Measurements from ENCODE around the gene ZNF653.

ZNF653 gene, protein sequence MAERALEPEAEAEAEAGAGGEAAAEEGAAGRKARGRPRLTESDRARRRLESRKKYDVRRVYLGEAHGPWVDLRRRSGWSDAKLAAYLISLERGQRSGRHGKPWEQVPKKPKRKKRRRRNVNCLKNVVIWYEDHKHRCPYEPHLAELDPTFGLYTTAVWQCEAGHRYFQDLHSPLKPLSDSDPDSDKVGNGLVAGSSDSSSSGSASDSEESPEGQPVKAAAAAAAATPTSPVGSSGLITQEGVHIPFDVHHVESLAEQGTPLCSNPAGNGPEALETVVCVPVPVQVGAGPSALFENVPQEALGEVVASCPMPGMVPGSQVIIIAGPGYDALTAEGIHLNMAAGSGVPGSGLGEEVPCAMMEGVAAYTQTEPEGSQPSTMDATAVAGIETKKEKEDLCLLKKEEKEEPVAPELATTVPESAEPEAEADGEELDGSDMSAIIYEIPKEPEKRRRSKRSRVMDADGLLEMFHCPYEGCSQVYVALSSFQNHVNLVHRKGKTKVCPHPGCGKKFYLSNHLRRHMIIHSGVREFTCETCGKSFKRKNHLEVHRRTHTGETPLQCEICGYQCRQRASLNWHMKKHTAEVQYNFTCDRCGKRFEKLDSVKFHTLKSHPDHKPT

DNA sequence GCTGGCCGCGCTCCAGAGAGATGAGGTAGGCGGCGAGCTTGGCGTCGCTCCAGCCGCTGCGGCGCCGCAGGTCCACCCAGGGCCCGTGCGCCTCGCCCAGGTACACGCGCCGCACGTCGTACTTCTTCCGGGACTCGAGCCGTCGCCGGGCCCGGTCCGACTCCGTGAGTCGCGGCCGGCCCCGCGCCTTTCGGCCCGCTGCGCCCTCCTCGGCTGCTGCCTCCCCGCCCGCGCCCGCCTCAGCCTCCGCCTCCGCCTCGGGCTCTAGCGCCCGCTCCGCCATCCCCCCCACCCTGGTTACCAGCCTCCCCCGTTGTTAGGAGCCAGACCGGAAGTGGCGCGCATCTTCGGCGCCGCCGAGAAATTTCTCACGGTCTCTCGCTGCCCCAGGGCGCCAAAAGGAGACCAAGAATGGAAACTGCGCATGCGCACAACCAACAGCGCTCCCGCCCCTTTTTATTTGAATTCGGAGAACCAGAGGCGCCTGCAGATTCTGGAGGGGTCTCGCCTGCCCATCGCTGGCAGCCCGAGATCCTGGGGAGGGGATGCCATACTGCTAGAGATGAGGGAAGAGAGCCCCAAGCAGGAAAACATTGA, at the start of gene ZNF653:
TSS of gene ZNF653 (minus strand) at position 336 of the 597 bp plus-strand sequence. CDS start at position 283, 53 bp downstream.
- in situ Hi-C loops (cut with MboI; ENCODE audit: low sequenced_read_pairs): no loop called here

- in situ Hi-C loops (cut with MboI; ENCODE audit: low sequenced_read_pairs): no loop called here
Measured at GRCh38 chr19:11555246-11555645, 49.6 kb upstream of the ZNF653 start.

DNA sequence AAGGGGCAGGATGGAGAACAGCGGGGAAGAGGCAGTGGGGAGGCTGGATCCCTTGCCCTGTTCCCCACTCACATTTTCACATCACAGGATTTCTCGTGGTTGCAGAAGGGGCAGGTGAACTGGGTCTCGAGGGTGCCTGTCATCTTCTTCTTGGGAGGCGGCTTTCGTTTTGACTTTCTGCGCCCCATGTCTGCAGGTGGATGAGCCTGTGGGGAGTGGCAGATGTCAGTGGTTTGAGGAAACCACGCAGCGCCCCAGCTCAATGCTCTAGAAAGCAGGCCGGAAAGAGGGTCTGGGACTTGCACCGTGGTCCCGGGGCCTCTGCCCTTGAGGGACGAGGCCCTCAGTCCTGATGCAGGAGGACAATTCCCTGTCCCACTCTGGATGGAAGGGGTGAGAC, 48.5 kb upstream of the ZNF653 start:
- in situ Hi-C loops (cut with MboI; ENCODE audit: low sequenced_read_pairs): no loop called here

DNA sequence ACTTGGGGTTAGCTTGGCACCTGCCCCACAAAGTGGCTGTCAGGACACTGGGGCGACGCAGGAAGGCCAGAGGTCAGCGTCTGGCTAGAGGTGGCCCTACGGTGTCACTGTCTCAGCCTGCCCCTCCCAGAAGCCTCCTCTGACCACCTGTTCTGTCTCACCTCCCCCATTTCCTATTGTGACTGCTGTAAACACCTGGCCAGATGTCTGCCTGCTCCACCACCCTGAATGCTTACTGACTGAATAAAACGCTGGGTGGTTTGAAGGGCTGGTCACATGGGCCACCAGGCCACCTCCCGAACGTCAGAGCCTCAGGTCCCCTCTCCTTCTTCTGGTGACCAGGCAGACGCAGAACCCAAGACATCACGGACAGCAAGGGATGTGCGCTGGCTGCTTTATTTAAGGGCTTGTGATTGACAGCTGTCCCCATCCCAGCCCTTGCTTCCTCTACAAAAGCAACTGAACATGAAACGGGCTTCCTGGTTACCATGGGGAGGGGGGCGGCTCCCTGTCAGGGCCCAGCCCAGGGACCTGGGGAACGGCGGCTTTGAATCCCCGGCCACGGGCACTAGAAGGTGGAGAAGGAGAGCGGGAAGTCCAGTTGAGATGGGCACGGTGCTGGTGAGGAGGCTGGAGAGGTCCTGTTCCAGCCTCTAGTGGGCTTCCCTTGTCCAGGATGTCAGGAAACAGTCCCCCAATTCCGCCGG, 47.2 kb upstream of the ZNF653 start:
- in situ Hi-C loops (cut with MboI; ENCODE audit: low sequenced_read_pairs): no loop called here

DNA sequence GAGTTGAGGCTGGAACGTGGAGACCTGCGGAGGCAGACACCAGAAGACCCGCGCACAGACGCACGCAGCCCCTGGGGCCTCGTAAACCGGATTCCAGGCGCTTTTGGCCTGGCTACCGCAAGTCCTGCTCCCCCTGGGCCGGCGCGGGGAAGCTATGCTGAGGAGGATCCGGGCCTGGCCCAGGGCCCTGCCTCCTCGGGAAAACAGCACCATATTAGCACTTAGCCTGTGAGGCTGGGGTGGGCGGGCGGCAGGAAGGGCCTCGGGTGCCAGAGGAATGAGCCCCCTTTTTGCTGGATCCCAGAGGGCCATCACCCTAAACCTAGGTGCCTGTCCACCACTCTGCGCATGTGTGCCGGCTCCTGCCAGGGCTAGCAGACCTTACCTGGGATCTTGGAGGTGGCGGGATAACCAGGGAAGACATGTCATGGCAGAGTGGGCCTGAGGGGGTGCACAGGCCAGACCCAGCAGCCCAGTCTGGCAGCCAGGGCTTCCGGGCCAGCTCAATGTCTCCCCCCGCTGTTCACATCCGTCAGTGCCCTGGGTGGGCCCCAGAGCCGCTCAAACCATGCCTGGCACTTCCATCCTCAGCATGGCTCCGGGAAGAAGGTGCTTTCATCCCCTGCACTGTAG, 46.1 kb upstream of the ZNF653 start:
- in situ Hi-C loops (cut with MboI; ENCODE audit: low sequenced_read_pairs): no loop called here

DNA sequence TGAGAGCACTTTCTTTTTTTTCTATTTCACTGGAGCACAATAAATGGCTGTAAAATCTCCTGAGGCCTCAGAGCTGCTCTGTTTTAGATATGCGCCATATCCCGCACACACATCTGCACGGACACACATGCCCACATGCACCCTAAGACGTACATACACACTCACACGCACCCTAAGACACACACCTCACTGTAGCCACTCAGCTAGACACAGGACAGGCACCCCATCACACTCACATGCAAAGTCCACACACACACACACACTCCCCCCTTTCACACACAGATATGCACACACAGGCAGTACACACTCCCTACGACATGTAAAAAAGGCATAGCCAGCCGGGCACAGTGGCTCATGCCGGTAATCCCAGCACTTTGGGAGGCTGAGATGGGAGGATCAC, 44.6 kb upstream of the ZNF653 start:
- in situ Hi-C loops (cut with MboI; ENCODE audit: low sequenced_read_pairs): no loop called here

DNA sequence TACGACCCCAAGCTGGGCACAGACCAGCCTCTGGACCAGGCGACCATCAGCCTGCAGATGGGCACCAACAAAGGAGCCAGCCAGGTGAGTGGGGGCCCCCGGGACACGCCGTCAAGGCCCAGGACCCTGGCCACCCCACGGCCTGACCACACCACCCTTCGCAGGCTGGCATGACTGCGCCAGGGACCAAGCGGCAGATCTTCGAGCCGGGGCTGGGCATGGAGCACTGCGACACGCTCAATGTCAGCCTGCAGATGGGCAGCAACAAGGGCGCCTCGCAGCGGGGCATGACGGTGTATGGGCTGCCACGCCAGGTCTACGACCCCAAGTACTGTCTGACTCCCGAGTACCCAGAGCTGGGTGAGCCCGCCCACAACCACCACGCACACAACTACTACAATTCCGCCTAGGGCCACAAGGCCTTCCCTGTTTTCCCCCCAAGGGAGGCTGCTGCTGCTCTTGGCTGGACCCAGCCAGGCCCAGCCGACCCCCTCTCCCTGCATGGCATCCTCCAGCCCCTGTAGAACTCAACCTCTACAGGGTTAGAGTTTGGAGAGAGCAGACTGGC, 43.8 kb upstream of the ZNF653 start:
- in situ Hi-C loops (cut with MboI; ENCODE audit: low sequenced_read_pairs): no loop called here

- in situ Hi-C loops (cut with MboI; ENCODE audit: low sequenced_read_pairs): no loop called here
Measured at GRCh38 chr19:11547929-11548700, 42.5 kb upstream of the ZNF653 start.

DNA sequence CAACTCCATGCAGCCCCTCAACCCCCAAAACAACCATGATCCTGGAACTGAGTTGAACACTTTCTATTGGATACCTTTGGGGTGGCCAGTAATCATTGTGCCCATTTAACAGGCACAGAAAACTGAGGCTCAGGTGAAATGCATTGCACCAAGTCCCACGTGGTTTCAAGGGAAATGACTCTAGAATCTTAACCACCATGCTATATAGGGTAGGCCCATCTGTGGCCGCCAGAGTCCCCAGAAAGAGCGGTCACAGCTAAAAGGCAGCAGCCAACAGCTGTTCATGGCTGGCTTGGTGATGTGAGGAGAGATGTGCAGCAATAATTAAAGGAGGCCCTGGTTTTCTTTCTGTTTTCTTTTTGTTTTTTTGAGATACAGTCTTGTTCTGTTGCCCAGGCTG, 35.6 kb upstream of the ZNF653 start:
- in situ Hi-C loops (cut with MboI; ENCODE audit: low sequenced_read_pairs): no loop called here

- in situ Hi-C loops (cut with MboI; ENCODE audit: low sequenced_read_pairs): no loop called here
Measured at GRCh38 chr19:11540645-11541044, 35.0 kb upstream of the ZNF653 start.

DNA sequence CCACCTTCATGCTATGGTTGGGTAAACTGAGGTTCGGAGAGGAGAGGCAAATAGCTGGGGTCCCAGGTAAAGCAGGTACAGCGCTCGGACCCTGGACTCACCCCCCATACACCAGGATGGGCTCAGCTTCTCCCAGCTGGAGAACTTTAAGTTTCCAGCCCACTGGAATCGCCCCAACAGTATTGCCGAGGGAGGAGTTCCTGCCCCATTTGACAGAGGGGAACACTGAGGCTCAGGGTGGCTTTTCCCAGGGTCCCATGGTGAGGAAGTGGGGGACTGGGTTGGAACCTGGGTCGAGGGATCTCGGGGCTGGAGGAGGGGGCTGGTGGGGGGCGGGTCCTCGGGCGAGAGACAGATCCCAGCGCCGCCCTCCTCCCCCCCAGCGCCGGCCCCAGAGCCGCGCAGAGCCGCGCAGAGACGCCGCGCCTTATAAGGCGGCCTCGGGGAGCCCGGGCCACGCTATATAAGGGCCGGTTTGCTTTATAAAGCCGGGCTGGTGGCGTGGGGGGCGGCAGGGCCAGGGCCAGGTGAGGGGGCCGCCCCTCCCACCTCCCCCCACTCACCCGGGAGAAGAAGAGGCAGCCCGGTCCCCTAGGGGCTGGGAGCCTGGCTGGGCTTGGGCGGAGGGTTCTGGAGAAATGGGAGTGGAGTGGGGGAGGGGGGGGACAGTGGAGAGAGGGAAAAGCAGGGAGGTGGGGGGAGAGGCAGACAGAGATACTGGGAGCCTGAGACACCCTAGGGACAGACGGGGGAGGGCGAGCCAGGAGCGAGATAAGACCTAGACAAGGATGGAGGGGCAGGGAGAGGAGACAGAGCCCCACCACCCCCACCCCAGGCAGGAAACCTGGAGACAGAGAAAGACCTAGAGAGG, 34.1 kb upstream of the ZNF653 start:
- in situ Hi-C loops (cut with MboI; ENCODE audit: low sequenced_read_pairs): no loop called here

DNA sequence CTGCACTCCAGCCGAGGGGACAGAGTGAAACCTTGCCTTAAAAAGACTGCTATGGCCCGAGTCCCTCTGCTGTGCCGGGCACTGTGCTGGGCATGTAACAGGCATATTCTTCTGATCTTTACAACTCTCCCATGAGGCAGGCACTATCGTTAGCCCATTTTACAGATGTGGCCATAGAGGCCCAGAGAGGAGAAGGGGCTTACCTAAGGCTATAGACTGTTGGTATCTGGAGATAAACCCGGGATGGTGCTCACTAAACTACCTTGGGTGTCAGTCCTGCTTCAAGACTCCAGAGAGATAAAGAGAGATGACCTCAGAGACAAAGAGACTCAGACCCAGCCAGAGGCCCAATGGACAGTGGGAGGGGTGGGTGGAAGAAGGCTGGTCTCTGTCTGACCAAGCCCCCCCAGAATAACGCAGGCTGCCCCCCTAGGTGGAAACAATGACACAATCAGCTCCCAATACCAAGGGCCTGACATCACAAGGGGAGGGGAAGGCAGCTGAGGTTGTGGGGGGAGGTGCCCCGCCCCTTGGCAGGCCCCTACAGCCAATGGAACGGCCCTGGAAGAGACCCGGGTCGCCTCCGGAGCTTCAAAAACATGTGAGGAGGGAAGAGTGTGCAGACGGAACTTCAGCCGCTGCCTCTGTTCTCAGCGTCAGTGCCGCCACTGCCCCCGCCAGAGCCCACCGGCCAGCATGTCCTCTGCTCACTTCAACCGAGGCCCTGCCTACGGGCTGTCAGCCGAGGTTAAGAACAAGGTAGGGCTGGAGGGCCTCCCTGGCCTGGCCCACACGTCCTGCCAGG, 32.8 kb upstream of the ZNF653 start, which contains the start of gene CNN1:
TSS of gene CNN1 (plus strand) at position 620 of the 805 bp plus-strand sequence. CDS start at position 697, 77 bp downstream.
- in situ Hi-C loops (cut with MboI; ENCODE audit: low sequenced_read_pairs): no loop called here

- in situ Hi-C loops (cut with MboI; ENCODE audit: low sequenced_read_pairs): no loop called here
Measured at GRCh38 chr19:11535792-11536595, 30.4 kb upstream of the ZNF653 start.

DNA sequence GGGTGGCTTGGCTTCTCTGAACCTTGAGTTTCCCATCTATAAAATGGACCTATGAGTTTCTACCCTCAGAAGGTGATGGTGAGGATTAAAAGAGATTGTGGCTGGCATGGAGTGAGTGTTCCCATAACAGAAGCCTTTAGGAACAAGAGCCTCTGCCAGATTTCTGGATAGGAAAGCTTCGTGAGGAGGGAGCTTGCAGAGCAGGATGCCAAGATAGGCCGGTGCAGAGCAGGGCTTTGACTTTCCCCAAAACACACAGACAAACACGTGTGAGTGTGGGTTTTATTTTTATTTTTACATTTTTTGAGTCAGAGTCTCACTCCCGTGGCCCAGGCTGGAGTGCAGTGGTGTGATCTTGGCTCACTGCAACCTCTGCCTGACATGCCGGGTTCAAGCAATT, 29.3 kb upstream of the ZNF653 start:
- in situ Hi-C loops (cut with MboI; ENCODE audit: low sequenced_read_pairs): no loop called here

DNA sequence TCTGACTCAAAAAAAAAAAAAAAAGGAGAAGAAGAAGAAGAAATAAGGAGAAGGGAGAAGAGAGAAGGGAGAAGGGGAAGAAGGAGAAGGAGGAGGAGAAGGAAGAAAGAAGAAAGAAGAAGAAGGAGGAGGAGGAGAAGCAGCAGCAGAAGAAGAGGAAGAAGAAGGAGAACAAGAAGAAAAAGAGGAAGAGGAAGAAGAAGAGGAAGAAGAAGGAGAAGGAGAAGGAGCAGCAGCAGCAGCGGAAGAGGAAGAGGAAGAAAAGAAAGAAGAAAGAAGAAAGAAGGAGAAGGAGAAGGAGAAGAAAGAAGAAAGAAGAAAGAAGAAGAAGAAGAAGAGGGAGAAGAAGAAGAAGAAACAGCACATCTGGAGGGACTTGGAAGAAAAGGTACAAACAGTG, 28.9 kb upstream of the ZNF653 start:
- in situ Hi-C loops (cut with MboI; ENCODE audit: low sequenced_read_pairs): no loop called here

DNA sequence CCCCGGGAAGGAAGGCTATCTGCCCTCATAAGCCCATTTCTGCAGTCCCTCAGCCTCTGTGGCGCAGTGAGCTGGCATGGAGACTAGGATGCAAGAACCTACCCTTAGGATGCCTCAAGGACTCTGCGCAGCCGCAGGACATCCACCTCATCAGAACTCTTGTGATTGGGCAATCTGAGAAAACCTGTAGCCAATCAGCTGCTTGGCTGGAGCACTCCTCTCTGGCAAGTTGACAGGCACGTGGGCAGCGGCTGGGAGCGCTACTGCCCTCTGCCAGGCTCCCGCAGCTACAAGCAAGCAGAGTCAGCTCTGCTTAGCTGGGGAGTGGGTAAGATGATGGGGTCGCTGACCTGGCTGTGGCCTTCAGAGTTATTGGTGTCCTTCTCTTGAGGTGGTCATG, 24.8 kb upstream of the ZNF653 start:
- in situ Hi-C loops (cut with MboI; ENCODE audit: low sequenced_read_pairs): no loop called here

Measured in HL-60/S4 treated with retinoic acid at 250 ng/mL for 4 days and 3 days (cell line).